HG03066 (cell line): ENCODE data around the gene THAP12.

Experiments
- ATAC-seq: cut with Tn5 transposase; IDR thresholded peaks from one replicate; pipeline ENCODE4 v1.9.1; 2021; ENCODE audit warnings: low read depth; ENCODE audit not compliant: unreplicated experiment

Gene THAP12

DNA sequence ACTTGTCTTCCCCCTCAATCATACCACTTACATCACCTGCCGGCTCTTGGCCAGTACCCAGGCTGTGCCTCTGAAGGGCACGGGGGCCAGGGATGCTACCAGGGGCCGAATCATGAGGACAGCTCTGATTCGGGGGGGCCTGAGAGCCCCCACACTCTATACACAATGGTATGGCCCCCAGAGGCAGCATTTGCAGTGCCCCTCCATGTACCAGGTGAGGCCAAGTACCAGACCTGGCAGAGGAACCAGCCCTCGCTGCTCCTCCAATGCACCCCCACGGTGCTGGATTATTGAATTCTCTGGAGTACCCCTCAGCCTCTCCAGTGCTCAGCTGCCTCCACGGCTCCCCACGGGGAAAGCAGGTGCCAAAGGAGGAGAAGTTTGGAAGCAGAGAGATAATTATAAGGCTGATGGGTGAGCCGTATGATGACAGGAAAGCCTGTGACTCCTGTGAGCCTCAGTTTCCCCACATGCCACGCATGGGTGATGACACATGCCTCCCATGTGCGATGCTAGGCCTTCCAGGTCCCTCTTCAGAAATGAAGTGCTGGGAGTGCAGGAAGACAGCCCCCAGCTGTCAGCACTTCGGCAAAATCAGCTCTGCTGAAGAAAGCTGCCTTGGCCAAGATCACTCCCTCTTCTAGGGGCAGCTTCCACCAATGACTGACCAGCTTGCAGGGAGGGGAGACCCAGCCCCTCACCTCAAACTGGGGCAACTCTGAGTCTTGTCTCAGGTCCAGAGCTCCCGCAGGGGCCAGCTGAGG, 69.9 kb downstream of the THAP12 start:
- ATAC-seq, result no peak

DNA sequence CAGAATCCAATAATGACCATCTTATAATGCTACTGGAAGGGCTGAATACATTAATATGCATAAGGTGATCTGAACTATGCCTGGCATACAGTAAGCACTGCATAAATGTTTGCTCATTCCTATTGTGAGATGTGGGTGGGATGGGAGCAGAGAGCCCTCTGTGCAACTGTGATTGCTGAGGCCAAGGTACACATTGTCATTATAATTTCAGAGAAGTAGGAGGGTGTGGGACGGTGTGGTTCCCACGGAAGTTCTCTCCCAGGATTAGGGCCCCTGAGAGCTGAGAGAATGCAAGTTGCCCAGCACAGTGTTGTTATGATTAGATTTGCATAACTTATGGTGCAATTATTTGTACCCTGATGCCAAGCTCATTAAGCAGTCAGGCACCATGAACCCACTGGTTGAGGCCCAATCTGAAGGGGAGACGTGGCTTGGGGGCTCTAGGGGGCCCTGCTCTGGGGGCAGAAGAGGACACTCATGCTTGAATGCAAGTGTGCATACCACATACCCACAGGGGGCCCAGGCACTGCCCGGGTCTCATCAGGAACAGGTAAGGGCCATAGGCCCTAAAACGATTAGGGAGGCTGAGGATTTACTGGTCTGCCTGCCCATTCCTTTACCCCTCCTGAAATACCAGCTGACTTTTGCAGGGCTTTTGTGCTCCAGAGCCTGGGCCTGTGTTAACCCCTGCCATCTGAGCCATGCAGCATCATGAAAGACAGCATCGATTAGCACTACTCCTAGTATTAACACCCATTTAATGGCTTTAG, 72.8 kb downstream of the THAP12 start:
- no peak for ATAC-seq

DNA sequence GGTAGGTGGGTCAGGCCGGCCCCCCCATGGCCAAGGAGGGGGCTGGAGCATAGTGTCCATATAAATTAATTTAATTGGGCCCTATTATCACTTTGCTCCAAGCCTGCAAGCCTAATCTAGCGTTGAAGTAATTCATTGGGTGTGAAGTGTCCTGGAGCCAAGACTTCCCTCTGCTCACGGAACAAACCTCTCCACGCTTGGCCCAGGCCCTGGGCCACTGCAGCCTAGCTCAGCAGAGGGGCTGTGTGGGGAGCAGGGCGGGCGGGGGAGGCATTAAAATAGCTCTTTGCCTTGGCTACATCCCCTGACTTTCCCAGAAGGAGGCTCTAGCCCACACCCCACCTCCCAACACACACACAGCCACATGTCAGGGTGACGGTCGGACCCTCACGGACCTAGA, 73.5 kb downstream of the THAP12 start:
- no peak for ATAC-seq

DNA sequence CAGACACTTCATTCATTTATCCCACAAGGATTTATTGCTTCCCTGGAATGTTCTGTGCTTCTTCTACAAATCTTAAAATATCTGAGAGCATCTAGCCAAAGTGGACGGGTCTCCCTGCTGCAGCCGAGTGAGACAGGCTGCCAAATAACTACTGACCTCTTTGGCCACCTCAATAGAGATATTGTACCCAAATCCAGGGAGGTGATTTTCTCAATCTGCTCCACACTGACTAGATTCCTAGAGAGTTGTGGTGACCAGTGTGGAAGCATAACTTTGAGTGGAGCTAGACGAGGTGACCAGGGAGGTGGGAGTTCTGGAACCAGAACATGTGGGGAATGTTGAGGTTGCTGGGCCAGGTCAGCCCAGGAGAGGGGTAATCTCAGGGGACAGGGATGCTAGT, 77.5 kb downstream of the THAP12 start:
- ATAC-seq, result no peak

DNA sequence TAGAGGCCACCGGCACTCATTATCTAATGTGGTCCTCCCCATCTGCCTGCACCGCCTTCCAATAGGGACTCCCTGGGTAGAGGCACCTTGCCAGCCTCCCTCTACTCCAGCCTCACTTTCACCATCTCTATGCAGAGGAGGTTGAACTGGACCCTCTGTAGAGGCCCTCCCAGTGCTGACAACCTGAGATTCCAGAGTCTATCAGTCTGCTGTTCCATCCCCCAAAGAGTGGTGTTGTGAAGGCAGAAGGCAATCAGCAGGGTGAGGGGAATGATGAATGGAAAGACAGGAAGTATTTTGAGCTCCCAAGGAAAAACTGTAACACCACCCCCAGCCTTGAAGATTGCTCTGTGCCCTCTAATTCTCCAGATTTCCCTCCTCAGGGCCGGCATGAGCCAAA, 77.9 kb downstream of the THAP12 start:
- ATAC-seq, result no peak
